ENCODE measurements around the gene WASF1.

DNA sequence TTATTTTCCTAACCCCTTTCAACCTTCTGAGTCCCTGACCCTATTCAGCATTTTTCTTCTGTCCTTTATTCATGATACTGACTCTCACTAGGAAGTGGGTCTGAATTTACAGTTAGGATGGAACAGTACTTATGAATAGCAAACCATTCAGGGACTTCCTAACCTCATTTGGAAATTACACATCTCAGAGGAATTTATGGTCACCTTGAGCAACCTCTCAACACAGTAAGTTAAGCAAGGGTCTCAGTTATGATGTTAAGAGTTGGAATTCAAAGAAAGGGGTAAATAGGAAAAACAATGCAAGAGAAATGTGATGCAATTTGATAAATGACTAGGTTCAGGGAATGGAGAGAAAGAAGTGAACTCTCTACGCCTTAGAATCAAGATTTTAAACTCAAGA lies 104.1 kb downstream of the WASF1 start:
- TF ChIP-seq, protein P1, sequence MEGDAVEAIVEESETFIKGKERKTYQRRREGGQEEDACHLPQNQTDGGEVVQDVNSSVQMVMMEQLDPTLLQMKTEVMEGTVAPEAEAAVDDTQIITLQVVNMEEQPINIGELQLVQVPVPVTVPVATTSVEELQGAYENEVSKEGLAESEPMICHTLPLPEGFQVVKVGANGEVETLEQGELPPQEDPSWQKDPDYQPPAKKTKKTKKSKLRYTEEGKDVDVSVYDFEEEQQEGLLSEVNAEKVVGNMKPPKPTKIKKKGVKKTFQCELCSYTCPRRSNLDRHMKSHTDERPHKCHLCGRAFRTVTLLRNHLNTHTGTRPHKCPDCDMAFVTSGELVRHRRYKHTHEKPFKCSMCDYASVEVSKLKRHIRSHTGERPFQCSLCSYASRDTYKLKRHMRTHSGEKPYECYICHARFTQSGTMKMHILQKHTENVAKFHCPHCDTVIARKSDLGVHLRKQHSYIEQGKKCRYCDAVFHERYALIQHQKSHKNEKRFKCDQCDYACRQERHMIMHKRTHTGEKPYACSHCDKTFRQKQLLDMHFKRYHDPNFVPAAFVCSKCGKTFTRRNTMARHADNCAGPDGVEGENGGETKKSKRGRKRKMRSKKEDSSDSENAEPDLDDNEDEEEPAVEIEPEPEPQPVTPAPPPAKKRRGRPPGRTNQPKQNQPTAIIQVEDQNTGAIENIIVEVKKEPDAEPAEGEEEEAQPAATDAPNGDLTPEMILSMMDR (conservative IDR thresholded peaks at IDR 0.05 in 1 of 2, IDR thresholded peaks at IDR 0.05 in 1 of 2; ENCODE audit: low read depth in 1 of 2, low read length in 2 of 2) = no peak
- no peak for TF ChIP-seq EZH2 (IDR thresholded peaks at IDR 0.05; ENCODE audit: low read length, missing control alignments)
